HL-60 (cell line): Measurements from ENCODE around the gene SNX27.

Source experiments
- CTCF ChIP-seq: IDR thresholded peaks from one replicate; pipeline ENCODE4 v1.5.1; 2011; ENCODE audit warnings: low read length, control low read depth, inconsistent platforms; ENCODE audit not compliant: insufficient read depth
- GABPA ChIP-seq: IDR thresholded peaks from 2 replicates; pipeline ENCODE4 v1.6.1; 2012; ENCODE audit warnings: low read depth
- POLR2AphosphoS5 ChIP-seq: IDR thresholded peaks from 2 replicates; pipeline ENCODE4 v1.6.1; 2012; ENCODE audit warnings: low read depth
- REST ChIP-seq: IDR thresholded peaks from 2 replicates; pipeline ENCODE4 v1.6.1; 2012; ENCODE audit warnings: low read depth; ENCODE audit not compliant: insufficient replicate concordance
- SPI1 ChIP-seq: IDR thresholded peaks from 2 replicates; pipeline ENCODE4 v1.6.1; 2012; ENCODE audit warnings: low read depth, mild to moderate bottlenecking, borderline replicate concordance

- no peak for TF ChIP-seq CTCF
- no peak for TF ChIP-seq REST
- TF ChIP-seq POLR2AphosphoS5, result no peak
- no peak for TF ChIP-seq SPI1
- TF ChIP-seq GABPA, result no peak
Measured at GRCh38 chr1:151720554-151720953, 108.7 kb downstream of the SNX27 start.
